Pancreas (tissue), 10 donors: ENCODE data around the gene SESN1. TPM values are rescaled to one million over a fixed set of nuclear protein-coding genes. Genes with fewer than 3 reads are reported as not detected.

Experiments used
- ATAC-seq, 4 donors: fragments of 200-7000 bp; cut with Tn5 transposase; one replicate each; pipeline versions ENCODE4 v1.8.0 to v1.9.1; 2020; ENCODE audit warnings: mild to moderate bottlenecking in 4 of 4, moderate library complexity in 4 of 4
- DNase-seq, 6 donors: peaks; one replicate each; pipeline ENCODE4 v3.0.0-alpha.2; 2020
- FAIRE-seq: peaks from 2 replicates; lab custom pipeline; 2012; peaks lifted over from hg19 to GRCh38; lab: Jason Lieb, UNC
- H3K27ac ChIP-seq, 4 donors: fragments of 200-600 bp; sonication (generic); 1 replicate in 3 of 4; 2 replicates in 1 of 4; pipeline versions ENCODE4 v1.5.0 to v1.8.0; 2020
- H3K27me3 ChIP-seq, 4 donors: fragments of 200-600 bp; one replicate each; pipeline ENCODE4 v1.8.0; 2021
- H3K36me3 ChIP-seq, 3 donors: fragments of 200-600 bp; sonication (generic) in 1 of 3; one replicate each; pipeline versions ENCODE4 v1.5.0 to v1.8.0; 2020 to 2021
- H3K4me1 ChIP-seq, 3 donors: fragments of 200-600 bp; one replicate each; pipeline ENCODE4 v1.8.0; 2021
- H3K4me3 ChIP-seq, 4 donors: fragments of 200-600 bp; sonication (generic) in 2 of 4; one replicate each; pipeline versions ENCODE4 v1.5.0 to v1.8.0; 2020 to 2021
- H3K9me3 ChIP-seq, 4 donors: fragments of 200-600 bp; one replicate each; pipeline ENCODE4 v1.8.0; 2021
- WGBS, 2 donors: extraction: QIAGEN DNeasy Blood & Tissue Kit; methylation state at CpG; one replicate each; pipeline ENCODE4 v1.1.7; 2013; 5-methylcytosine and 5-hydroxymethylcytosine counted together
- intact Hi-C, 3 donors: fragments of 100-400 bp; cut with DNase I; formaldehyde crosslinking; loops; one replicate each; pipeline versions ENCODE4 v1.11.1 to v1.14.2; 2022
- polyA plus RNA-seq, 2 donors: library from polyadenylated mRNA; stranded (reverse); fragments of 200-250 nt; gene quantifications; one replicate each; pipeline ENCODE4 v1.2.3, GENCODE V29; 2013
- total RNA-seq, 6 donors: library from RNA; stranded (reverse); fragmentation: NEBNext Ultra II Directional in 4 of 6; extraction: Animal tissue kit (Norgen Biotek cat#: 25700) in 4 of 6; gene quantifications; one replicate each; pipeline versions ENCODE4 v1.2.1 to v1.2.4, GENCODE V29; 2021 to 2023
- TF ChIP-seq, protein P1 (sequence below), 4 donors: fragments of 200-600 bp; sonication (generic) in 3 of 4; IDR thresholded peaks; one replicate each; pipeline versions ENCODE4 v1.5.0 to v1.8.0; 2021; ENCODE audit warnings: antibody characterized with exemption in 4 of 4
- donor health status: healthy with polysubstance abuse.
- donor health status: DM: no; HTN: no; CAD: no; lungs with moderate emphysema.
- donor health status: DM: no; HTN: no; CAD: no.
- donor health status: control.
- donor health status: control.
- donor health status: Bipolar disorder and iron deficiency.
- donor health status: DM: yes; HTN: yes; CAD: no.
- donor health status: DM: no; HTN: no; CAD: no.
- donor health status: DM: no; HTN: no; CAD: no.
- donor health status: DM: yes; HTN: yes; CAD: no.

SESN1 gene
- total and polyA plus RNA-seq, 8 donors: 8.5 to 22.4 (median 16.8) TPM

DNA sequence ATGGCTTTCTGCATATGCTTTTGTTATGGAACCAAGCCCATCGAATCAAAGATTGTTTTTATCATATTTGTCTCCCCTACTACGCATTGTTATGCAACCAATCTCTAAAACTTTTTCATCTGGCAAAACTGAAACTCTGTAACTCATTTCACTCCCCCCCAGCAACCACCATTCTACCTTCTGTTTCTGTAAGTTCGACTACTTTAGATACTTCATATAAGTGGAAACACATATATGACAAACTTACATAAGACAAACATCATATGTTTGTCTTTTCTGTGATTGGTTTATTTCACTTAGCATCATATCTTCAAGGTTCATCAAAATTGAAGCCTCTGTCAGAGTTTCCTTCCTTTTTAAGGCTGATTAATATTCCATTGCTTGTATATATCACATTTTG, 35.4 kb upstream of the SESN1 start:
- intact Hi-C loops: no loop called here
- FAIRE-seq: no peak
- TF ChIP-seq, protein P1, sequence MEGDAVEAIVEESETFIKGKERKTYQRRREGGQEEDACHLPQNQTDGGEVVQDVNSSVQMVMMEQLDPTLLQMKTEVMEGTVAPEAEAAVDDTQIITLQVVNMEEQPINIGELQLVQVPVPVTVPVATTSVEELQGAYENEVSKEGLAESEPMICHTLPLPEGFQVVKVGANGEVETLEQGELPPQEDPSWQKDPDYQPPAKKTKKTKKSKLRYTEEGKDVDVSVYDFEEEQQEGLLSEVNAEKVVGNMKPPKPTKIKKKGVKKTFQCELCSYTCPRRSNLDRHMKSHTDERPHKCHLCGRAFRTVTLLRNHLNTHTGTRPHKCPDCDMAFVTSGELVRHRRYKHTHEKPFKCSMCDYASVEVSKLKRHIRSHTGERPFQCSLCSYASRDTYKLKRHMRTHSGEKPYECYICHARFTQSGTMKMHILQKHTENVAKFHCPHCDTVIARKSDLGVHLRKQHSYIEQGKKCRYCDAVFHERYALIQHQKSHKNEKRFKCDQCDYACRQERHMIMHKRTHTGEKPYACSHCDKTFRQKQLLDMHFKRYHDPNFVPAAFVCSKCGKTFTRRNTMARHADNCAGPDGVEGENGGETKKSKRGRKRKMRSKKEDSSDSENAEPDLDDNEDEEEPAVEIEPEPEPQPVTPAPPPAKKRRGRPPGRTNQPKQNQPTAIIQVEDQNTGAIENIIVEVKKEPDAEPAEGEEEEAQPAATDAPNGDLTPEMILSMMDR (IDR thresholded peaks at IDR 0.05): no peak

DNA sequence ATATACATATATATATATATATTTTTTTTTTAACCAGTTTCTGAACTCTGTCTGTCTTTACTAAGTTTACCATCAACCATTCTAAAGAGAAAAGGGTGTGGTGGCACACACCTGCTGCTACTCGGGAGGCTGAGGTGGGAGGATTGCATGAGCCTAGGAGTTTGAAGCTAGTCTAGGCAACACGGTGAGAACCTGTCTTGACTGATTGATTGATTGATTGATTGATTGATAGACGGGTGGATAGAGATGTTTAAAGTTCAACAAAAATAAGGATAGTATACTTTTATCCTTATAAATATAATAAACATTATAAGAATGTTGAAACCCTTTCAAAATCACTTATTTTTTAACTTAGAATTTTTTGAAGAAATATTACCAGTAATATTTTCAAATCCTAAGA, 30.9 kb upstream of the SESN1 start:
- 62 to 68% methylated on average over 3 of the region's 3 CpGs for WGBS, 2 donors
- TF ChIP-seq, protein P1 (IDR thresholded peaks at IDR 0.05): no peak
- Histone ChIP-seq H3K27me3 (no peaks in the 10 kb centered on the region), H3K4me3 (no peak overlapping the region), H3K9me3 (no peaks in the 10 kb centered on the region), H3K27ac (no peak overlapping the region), H3K36me3 (no peaks in the 10 kb centered on the region), H3K4me1 (peaks cover 8 to 11% (median 11%) of the 10 kb centered on the region in 3 donors)
- intact Hi-C loops: no loop called here
- ATAC-seq: no peak
- FAIRE-seq: peak; percentile 43
- DNase-seq: no peak

More for the DNA sequence above, 35.4 kb upstream of the SESN1 start:
- no peak overlapping the region for H3K27ac ChIP-seq
- 92 to 95% methylated on average over 3 of the region's 3 CpGs for WGBS, 2 donors
- no peaks in the 10 kb centered on the region for H3K4me1 ChIP-seq
- DNase-seq (no peak), ATAC-seq (no peak)
- H3K27me3 ChIP-seq: no peaks in the 10 kb centered on the region
- no peak overlapping the region for H3K4me3 ChIP-seq
- H3K36me3 ChIP-seq: no peaks in the 10 kb centered on the region
- H3K9me3 ChIP-seq: no peaks in the 10 kb centered on the region

DNA sequence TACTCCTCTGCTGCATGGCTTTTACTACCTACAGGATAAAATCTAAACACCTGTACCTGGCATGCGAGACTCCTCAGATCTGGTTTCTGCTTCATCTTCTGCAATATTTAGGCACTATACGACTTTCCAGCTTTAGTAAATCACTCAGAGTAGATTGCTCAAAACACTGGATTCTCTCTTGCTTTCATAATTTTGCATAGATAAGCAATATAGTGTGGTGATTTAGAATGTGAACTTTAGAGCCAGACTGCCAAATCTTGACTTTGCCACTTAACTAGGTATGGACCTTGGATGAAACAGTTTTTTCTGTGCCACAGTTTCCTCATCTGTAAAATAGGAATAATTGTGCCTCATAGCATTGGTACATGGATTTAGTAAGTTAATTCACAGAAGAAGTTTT, 29.6 kb upstream of the SESN1 start:
- TF ChIP-seq, protein P1 (IDR thresholded peaks at IDR 0.05): no peak
- 94 to 99% methylated on average over 2 of the region's 2 CpGs for WGBS, 2 donors
- peaks cover 8 to 11% (median 11%) of the 10 kb centered on the region in 3 donors for H3K4me1 ChIP-seq
- H3K27me3 ChIP-seq: no peaks in the 10 kb centered on the region
- H3K4me3 ChIP-seq: no peak overlapping the region
- no peaks in the 10 kb centered on the region for H3K36me3 ChIP-seq
- intact Hi-C loops: no loop called here
- DNase-seq: no peak
- H3K9me3 ChIP-seq: no peaks in the 10 kb centered on the region
- no peak overlapping the region for H3K27ac ChIP-seq
- no peak for FAIRE-seq
- ATAC-seq: no peak

DNA sequence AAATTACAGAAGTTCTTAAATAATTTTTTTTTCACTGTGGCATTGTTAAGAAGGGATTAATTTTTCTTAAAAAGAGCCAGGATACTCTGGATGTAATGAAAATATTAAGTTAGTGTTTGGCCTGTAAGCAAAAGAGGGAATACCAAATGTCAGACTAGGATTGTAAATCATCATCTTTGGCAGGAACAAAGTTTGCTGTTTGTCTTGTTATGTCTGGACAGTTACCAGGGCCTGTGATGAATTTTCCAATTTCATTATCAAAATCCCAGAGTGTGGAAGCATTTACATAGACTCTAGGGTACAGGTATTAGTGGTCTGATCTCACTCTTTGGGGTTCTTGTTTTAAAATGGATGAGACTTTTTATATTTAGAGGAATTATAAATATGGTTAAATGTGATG, 26.8 kb upstream of the SESN1 start:
- no peak for DNase-seq
- no peak for FAIRE-seq
- peaks cover 8 to 11% (median 11%) of the 10 kb centered on the region in 3 donors for H3K4me1 ChIP-seq
- H3K27ac ChIP-seq: peak overlapping the region in 1 of 4 donors; percentile 15
- TF ChIP-seq, protein P1 (IDR thresholded peaks at IDR 0.05): no peak
- H3K4me3 ChIP-seq: no peak overlapping the region
- no peaks in the 10 kb centered on the region for H3K27me3 ChIP-seq
- intact Hi-C loops: no loop called here
- no peaks in the 10 kb centered on the region for H3K9me3 ChIP-seq
- H3K36me3 ChIP-seq: no peaks in the 10 kb centered on the region
- ATAC-seq: peak in 3 of 4 donors; percentile 29 to 68 (median 55)

DNA sequence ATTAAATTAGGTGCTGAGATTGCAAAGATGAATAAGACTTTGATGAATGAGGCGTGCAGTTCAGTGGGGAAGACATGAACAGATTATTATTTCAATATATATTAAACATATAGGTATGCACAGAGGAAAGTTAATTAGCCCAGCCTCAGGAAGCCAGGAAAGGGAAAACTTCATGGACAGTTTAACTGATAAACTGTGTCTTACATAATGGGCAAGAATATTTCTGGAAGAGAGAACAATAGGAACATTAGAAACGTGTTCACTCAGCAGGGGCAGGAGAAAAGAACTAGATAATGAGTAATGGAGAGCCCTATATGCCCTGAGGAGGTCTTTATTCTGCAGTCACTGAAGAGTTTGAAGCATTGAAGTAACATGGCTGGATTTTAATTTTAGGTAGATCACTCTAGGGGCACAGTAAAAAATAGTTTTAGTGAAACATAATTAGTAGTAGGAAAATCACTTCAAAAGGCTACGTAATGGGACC, 24.3 kb upstream of the SESN1 start:
- WGBS, 2 donors: 71 to 75% methylated on average over 3 of the region's 3 CpGs
- no peaks in the 10 kb centered on the region for H3K9me3 ChIP-seq
- intact Hi-C loops: no loop called here
- FAIRE-seq (no peak), ATAC-seq (no peak), DNase-seq (no peak)
- peaks cover 8 to 11% (median 11%) of the 10 kb centered on the region in 3 donors for H3K4me1 ChIP-seq
- no peak overlapping the region for H3K27ac ChIP-seq
- H3K4me3 ChIP-seq: no peak overlapping the region
- no peaks in the 10 kb centered on the region for H3K27me3 ChIP-seq
- no peaks in the 10 kb centered on the region for H3K36me3 ChIP-seq
- TF ChIP-seq, protein P1 (IDR thresholded peaks at IDR 0.05): no peak
